H9 (cell line): Measurements from ENCODE around the gene COL4A2. TPM values are rescaled to one million over a fixed set of nuclear protein-coding genes. Genes with fewer than 3 reads are reported as not detected.

Experiments
- DNase-seq: peaks from one replicate; pipeline ENCODE4 v3.0.0-alpha.2; 2017
- H2AFZ ChIP-seq: one replicate; pipeline ENCODE4 v1.6.1; 2013; ENCODE audit warnings: mild to moderate bottlenecking, low read length, control low read depth, moderate library complexity
- H2AK5ac ChIP-seq: 2 replicates; pipeline ENCODE4 v1.6.1; 2013; ENCODE audit warnings: low read length, control low read depth, mixed read lengths; ENCODE audit not compliant: insufficient read length
- H2BK120ac ChIP-seq: one replicate; pipeline ENCODE4 v1.6.1; 2013; ENCODE audit warnings: low read depth, mild to moderate bottlenecking, low read length, control low read depth, inconsistent platforms; ENCODE audit not compliant: poor library complexity, severe bottlenecking
- H2BK12ac ChIP-seq: 2 replicates; pipeline ENCODE4 v1.6.1; 2013; ENCODE audit warnings: low read length, control low read depth, mixed read lengths, low read depth; ENCODE audit not compliant: insufficient read length
- H2BK15ac ChIP-seq: 2 replicates; pipeline ENCODE4 v1.6.1; 2013; ENCODE audit warnings: low read depth, low read length, control low read depth
- H2BK20ac ChIP-seq: one replicate; pipeline ENCODE4 v1.6.1; 2013; ENCODE audit warnings: low read depth, mild to moderate bottlenecking, low read length, control low read depth, inconsistent platforms; ENCODE audit not compliant: poor library complexity, severe bottlenecking
- H2BK5ac ChIP-seq: 2 replicates; pipeline ENCODE4 v1.6.1; 2013; ENCODE audit warnings: low read length, control low read depth, mixed read lengths; ENCODE audit not compliant: insufficient read length
- H3K14ac ChIP-seq: 2 replicates; pipeline ENCODE4 v1.6.1; 2013; ENCODE audit warnings: low read length, control low read depth; ENCODE audit not compliant: insufficient read depth
- H3K18ac ChIP-seq: 2 replicates; pipeline ENCODE4 v1.6.1; 2013; ENCODE audit warnings: low read depth, mild to moderate bottlenecking, mixed read lengths, low read length, control low read depth; ENCODE audit not compliant: insufficient read length
- H3K23ac ChIP-seq: 2 replicates; pipeline ENCODE4 v1.6.1; 2013; ENCODE audit warnings: low read length, control low read depth, mixed read lengths, low read depth; ENCODE audit not compliant: insufficient read length
- H3K23me2 ChIP-seq: 2 replicates; pipeline ENCODE4 v1.6.1; 2013; ENCODE audit warnings: low read depth, mild to moderate bottlenecking, mixed read lengths, low read length, control low read depth; ENCODE audit not compliant: insufficient read length, poor library complexity, severe bottlenecking
- H3K27ac ChIP-seq: 2 replicates; pipeline ENCODE4 v1.5.1; 2013; ENCODE audit warnings: low read length, control low read depth, mixed read lengths, low read depth; ENCODE audit not compliant: insufficient read length
- H3K27me3 ChIP-seq: 2 replicates; pipeline ENCODE4 v1.6.1; 2013; ENCODE audit warnings: low read length, control low read depth, inconsistent platforms; ENCODE audit not compliant: insufficient read depth
- H3K4ac ChIP-seq: 2 replicates; pipeline ENCODE4 v1.6.1; 2013; ENCODE audit warnings: low read depth, mild to moderate bottlenecking, control low read depth, inconsistent platforms, low read length, moderate library complexity
- H3K4me1 ChIP-seq: 2 replicates; pipeline ENCODE4 v1.6.1; 2013; ENCODE audit warnings: low read length, control low read depth, inconsistent platforms; ENCODE audit not compliant: insufficient read depth
- H3K4me2 ChIP-seq: 2 replicates; pipeline ENCODE4 v1.6.1; 2013; ENCODE audit warnings: low read length, control low read depth, mixed read lengths; ENCODE audit not compliant: insufficient read length, insufficient read depth
- H3K56ac ChIP-seq: 2 replicates; pipeline ENCODE4 v1.6.1; 2013; ENCODE audit warnings: low read depth, mild to moderate bottlenecking, mixed read lengths, low read length, control low read depth; ENCODE audit not compliant: insufficient read length
- H3K79me1 ChIP-seq: 2 replicates; pipeline ENCODE4 v1.6.1; 2013; ENCODE audit warnings: low read depth, mild to moderate bottlenecking, moderate library complexity, low read length, control low read depth, inconsistent platforms; ENCODE audit not compliant: insufficient read depth, poor library complexity, severe bottlenecking
- H3K79me2 ChIP-seq: 2 replicates; pipeline ENCODE4 v1.6.1; 2013; ENCODE audit warnings: low read length, control low read depth, inconsistent platforms; ENCODE audit not compliant: insufficient read depth
- H3K9ac ChIP-seq: 2 replicates; pipeline ENCODE4 v1.6.1; 2013; ENCODE audit warnings: low read length, control low read depth, mixed read lengths; ENCODE audit not compliant: insufficient read length; ENCODE audit errors: extremely low read depth
- H3K9me3 ChIP-seq: one replicate; pipeline ENCODE4 v1.6.1; 2013; ENCODE audit warnings: low read depth, low read length, inconsistent platforms; ENCODE audit not compliant: control insufficient read depth
- H3T11ph ChIP-seq: one replicate; pipeline ENCODE4 v1.6.1; 2013; ENCODE audit warnings: mild to moderate bottlenecking, low read length, control low read depth, inconsistent platforms
- H4K20me1 ChIP-seq: one replicate; pipeline ENCODE4 v1.6.1; 2013; ENCODE audit not compliant: control insufficient read depth, insufficient read length, insufficient read depth
- H4K5ac ChIP-seq: 2 replicates; pipeline ENCODE4 v1.6.1; 2013; ENCODE audit warnings: low read depth, mild to moderate bottlenecking, mixed read lengths, low read length, control low read depth; ENCODE audit not compliant: insufficient read length
- H4K8ac ChIP-seq: replicated peaks from 2 replicates; pipeline ENCODE4 v1.6.1; 2013; ENCODE audit warnings: low read length, control low read depth, mixed read lengths, low read depth; ENCODE audit not compliant: insufficient read length
- H4K91ac ChIP-seq: 2 replicates; pipeline ENCODE4 v1.6.1; 2013; ENCODE audit warnings: low read depth, mild to moderate bottlenecking, moderate library complexity, mixed read lengths, low read length, control low read depth; ENCODE audit not compliant: insufficient read length
- H3K27ac Mint-ChIP-seq, 3 experiments: 2 replicates in 2 of 3; 3 replicates in 1 of 3; pipeline ENCODE4 v1.8.0; 2020 to 2021; ENCODE audit warnings: mixed read lengths in 3 of 3, mild to moderate bottlenecking in 1 of 3, moderate library complexity in 1 of 3
- H3K27me3 Mint-ChIP-seq: 2 replicates; pipeline ENCODE4 v1.8.0; 2021; ENCODE audit warnings: low read depth, mild to moderate bottlenecking, moderate library complexity, mixed read lengths
- H3K36me3 Mint-ChIP-seq, 3 experiments: 2 replicates in 2 of 3; 3 replicates in 1 of 3; pipeline ENCODE4 v1.8.0; 2020 to 2021; ENCODE audit warnings: low read depth in 3 of 3, mixed read lengths in 3 of 3; ENCODE audit not compliant: insufficient read depth in 1 of 3
- H3K4me1 Mint-ChIP-seq, 2 experiments: 2 replicates each; pipeline ENCODE4 v1.8.0; 2020; ENCODE audit warnings: mixed read lengths in 2 of 2
- H3K4me3 Mint-ChIP-seq, 2 experiments: 2 replicates in 1 of 2; 3 replicates in 1 of 2; pipeline ENCODE4 v1.8.0; 2020 to 2021; ENCODE audit warnings: mild to moderate bottlenecking in 2 of 2, mixed read lengths in 2 of 2, moderate library complexity in 1 of 2
- H3K9me3 Mint-ChIP-seq, 2 experiments: 2 replicates in 1 of 2; 3 replicates in 1 of 2; pipeline ENCODE4 v1.8.0; 2020; ENCODE audit warnings: mild to moderate bottlenecking in 2 of 2, mixed read lengths in 2 of 2, moderate library complexity in 1 of 2
- WGBS: extraction: QIAGEN DNeasy Blood & Tissue Kit; methylation state at CpG from one replicate; pipeline ENCODE4 v1.1.7; 2013; ENCODE audit warnings: missing lambda C conversion rate, low lambda C conversion rate, mixed read lengths; ENCODE audit not compliant: insufficient read length; ENCODE audit errors: extremely low coverage; 5-methylcytosine and 5-hydroxymethylcytosine counted together
- total RNA-seq: library from RNA; stranded (reverse); gene quantifications from 2 replicates; pipeline ENCODE4 v1.2.1, GENCODE V29; 2021
- TF ChIP-seq, protein P1 (sequence below): fragments of 200-600 bp; sonication (generic); conservative IDR thresholded peaks from 3 replicates; pipeline ENCODE4 v1.8.0; 2021; ENCODE audit warnings: antibody characterized with exemption, mild to moderate bottlenecking

Gene COL4A2
- total RNA-seq, 1 experiment from 2014 or later, result 76.5 TPM

DNA sequence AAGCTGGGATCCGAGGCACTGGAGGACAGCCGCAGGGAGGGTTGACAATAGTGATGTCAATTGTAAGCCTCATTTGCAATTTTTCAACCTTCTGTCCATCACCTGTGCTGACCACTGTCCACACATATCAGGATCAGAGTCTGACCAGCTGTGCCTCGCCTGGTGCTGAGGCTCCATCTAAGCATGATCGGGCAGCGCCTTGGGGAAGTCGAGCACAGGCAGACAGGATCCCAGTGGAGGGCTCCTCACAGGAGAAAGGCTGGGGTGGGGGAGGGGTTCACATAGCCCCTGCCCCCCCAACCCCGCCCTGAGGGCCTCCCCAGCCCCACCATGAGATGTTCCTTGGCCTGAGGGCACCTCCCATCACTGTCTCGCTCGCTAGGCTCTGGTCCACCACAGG lies 194.1 kb downstream of the COL4A2 start:
- no peak overlapping the region for H2BK5ac ChIP-seq
- no peak overlapping the region for H2BK120ac ChIP-seq
- H3K23ac ChIP-seq, result no peak overlapping the region
- H3K4me1 ChIP-seq, result no peaks in the 10 kb centered on the region
- no peak overlapping the region for H2BK15ac ChIP-seq
- H3K27ac ChIP-seq, result no peak overlapping the region
- H3K18ac ChIP-seq, result no peak overlapping the region
- peaks cover 55 to 78% (median 68%) of the 10 kb centered on the region in 3 experiments for H3K36me3 Mint-ChIP-seq
- H3K4me3 Mint-ChIP-seq, result no peak overlapping the region
- no peaks in the 10 kb centered on the region for H3K27me3 ChIP-seq
- no peaks in the 10 kb centered on the region for H3K23me2 ChIP-seq
- H4K8ac ChIP-seq, result no peak overlapping the region
- no peaks in the 10 kb centered on the region for H3K4me1 Mint-ChIP-seq
- no peak overlapping the region for H4K5ac ChIP-seq
- H3K79me1 ChIP-seq, result no peaks in the 10 kb centered on the region
- peaks cover 0 to 9% of the 10 kb centered on the region in 2 experiments; a peak in 1 of 5 replicates for H3K9me3 Mint-ChIP-seq
- no peak overlapping the region for H3K9ac ChIP-seq
- no peak overlapping the region for H4K91ac ChIP-seq
- H2BK12ac ChIP-seq, result no peak overlapping the region
- no peak overlapping the region for H3K27ac Mint-ChIP-seq
- H3K56ac ChIP-seq, result no peak overlapping the region
- H3K9me3 ChIP-seq, result no peaks in the 10 kb centered on the region
- no peak overlapping the region for H2AFZ ChIP-seq
- H3K4ac ChIP-seq, result no peak overlapping the region
- H3T11ph ChIP-seq, result no peak overlapping the region
- TF ChIP-seq, protein P1, sequence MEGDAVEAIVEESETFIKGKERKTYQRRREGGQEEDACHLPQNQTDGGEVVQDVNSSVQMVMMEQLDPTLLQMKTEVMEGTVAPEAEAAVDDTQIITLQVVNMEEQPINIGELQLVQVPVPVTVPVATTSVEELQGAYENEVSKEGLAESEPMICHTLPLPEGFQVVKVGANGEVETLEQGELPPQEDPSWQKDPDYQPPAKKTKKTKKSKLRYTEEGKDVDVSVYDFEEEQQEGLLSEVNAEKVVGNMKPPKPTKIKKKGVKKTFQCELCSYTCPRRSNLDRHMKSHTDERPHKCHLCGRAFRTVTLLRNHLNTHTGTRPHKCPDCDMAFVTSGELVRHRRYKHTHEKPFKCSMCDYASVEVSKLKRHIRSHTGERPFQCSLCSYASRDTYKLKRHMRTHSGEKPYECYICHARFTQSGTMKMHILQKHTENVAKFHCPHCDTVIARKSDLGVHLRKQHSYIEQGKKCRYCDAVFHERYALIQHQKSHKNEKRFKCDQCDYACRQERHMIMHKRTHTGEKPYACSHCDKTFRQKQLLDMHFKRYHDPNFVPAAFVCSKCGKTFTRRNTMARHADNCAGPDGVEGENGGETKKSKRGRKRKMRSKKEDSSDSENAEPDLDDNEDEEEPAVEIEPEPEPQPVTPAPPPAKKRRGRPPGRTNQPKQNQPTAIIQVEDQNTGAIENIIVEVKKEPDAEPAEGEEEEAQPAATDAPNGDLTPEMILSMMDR, result no peak
- no peaks in the 10 kb centered on the region for H3K79me2 ChIP-seq
- H3K27me3 Mint-ChIP-seq, result no peaks in the 10 kb centered on the region
- H4K20me1 ChIP-seq, result no peaks in the 10 kb centered on the region
- H2BK20ac ChIP-seq, result no peak overlapping the region
- H3K4me2 ChIP-seq, result no peak overlapping the region
- no CpG with 5 or more reads among the region's 9 CpGs for WGBS
- DNase-seq, result no peak
- H3K14ac ChIP-seq, result no peak overlapping the region
- no peak overlapping the region for H2AK5ac ChIP-seq
